H1 (cell line): ENCODE results near the gene GAB2. TPM values are rescaled to one million over a fixed set of nuclear protein-coding genes. Genes with fewer than 3 reads are reported as not detected.

Experiments
- CTCF ChIA-PET: fragments of 300-600 bp; sonication (Branson Sonifier 250); formaldehyde crosslinking; loops from one replicate; lab custom pipeline; 2021; ENCODE audit not compliant: partially characterized antibody; lab: Charles Lee
- POLR2A ChIA-PET: fragments of 300-600 bp; sonication (Branson Sonifier 250); formaldehyde crosslinking; loops from one replicate; lab custom pipeline; 2021; ENCODE audit warnings: inconsistent platforms; ENCODE audit not compliant: partially characterized antibody; lab: Charles Lee
- DNase-seq, 2 experiments: peaks; one replicate each; pipeline versions ENCODE4 v3.0.0 to v3.0.0-alpha.2; 2010 to 2022; ENCODE audit warnings: low spot score in 2 of 2, low read depth in 1 of 2, mixed read lengths in 1 of 2
- FAIRE-seq: peaks from 2 replicates; lab custom pipeline; 2011; peaks lifted over from hg19 to GRCh38; lab: Jason Lieb, UNC
- H2AFZ ChIP-seq: 2 replicates; pipeline ENCODE4 v1.8.1; 2012; ENCODE audit warnings: low read length, inconsistent platforms
- H2AK5ac ChIP-seq: 2 replicates; pipeline ENCODE4 v1.6.1; 2013; ENCODE audit warnings: low read depth, low read length
- H2BK120ac ChIP-seq: replicated peaks from 2 replicates; pipeline ENCODE3; 2013; ENCODE audit warnings: low read depth, low read length, inconsistent platforms
- H2BK12ac ChIP-seq: 2 replicates; pipeline ENCODE4 v1.6.1; 2013; ENCODE audit warnings: low read depth, low read length
- H2BK15ac ChIP-seq: 2 replicates; pipeline ENCODE4 v1.6.1; 2013; ENCODE audit warnings: low read length
- H2BK20ac ChIP-seq: 2 replicates; pipeline ENCODE4 v1.6.1; 2013; ENCODE audit warnings: low read length
- H2BK5ac ChIP-seq: 2 replicates; pipeline ENCODE4 v1.6.1; 2013; ENCODE audit warnings: low read depth, low read length
- H3K14ac ChIP-seq: 2 replicates; pipeline ENCODE4 v1.6.1; 2013; ENCODE audit warnings: inconsistent platforms; ENCODE audit not compliant: insufficient read length
- H3K18ac ChIP-seq: 2 replicates; pipeline ENCODE4 v1.6.1; 2013; ENCODE audit warnings: low read length; ENCODE audit errors: extremely low read depth
- H3K23ac ChIP-seq: 2 replicates; pipeline ENCODE4 v1.6.1; 2013; ENCODE audit warnings: inconsistent platforms; ENCODE audit not compliant: insufficient read length
- H3K23me2 ChIP-seq: 2 replicates; pipeline ENCODE4 v1.6.1; 2013; ENCODE audit warnings: low read depth, low read length
- H3K27ac ChIP-seq: 2 replicates; pipeline ENCODE4 v1.6.1; 2011; ENCODE audit warnings: low read depth, low read length, inconsistent platforms
- H3K27me3 ChIP-seq, 4 experiments: replicated peaks in 1 of 4; 1 replicate in 1 of 4; 2 replicates in 3 of 4; pipeline versions ENCODE4 v1.6.1 to v1.8.1; 2011 to 2013; ENCODE audit warnings: low read length in 3 of 4, mild to moderate bottlenecking in 3 of 4, inconsistent platforms in 2 of 4, mixed read lengths in 2 of 4, moderate library complexity in 1 of 4; ENCODE audit not compliant: control insufficient read depth in 3 of 4, insufficient read depth in 3 of 4; ENCODE audit errors: extremely low read depth in 1 of 4
- H3K36me3 ChIP-seq, 4 experiments: 2 replicates each; pipeline versions ENCODE4 v1.6.1 to v1.8.1; 2011 to 2013; ENCODE audit warnings: mild to moderate bottlenecking in 4 of 4, low read length in 3 of 4, moderate library complexity in 2 of 4, control low read depth in 1 of 4, inconsistent platforms in 1 of 4; ENCODE audit not compliant: insufficient read depth in 4 of 4, control insufficient read depth in 2 of 4
- H3K4ac ChIP-seq: replicated peaks from 2 replicates; pipeline ENCODE3; 2013; ENCODE audit warnings: low read length, low read depth, mixed read lengths, inconsistent platforms; ENCODE audit not compliant: insufficient read length
- H3K4me1 ChIP-seq, 4 experiments: replicated peaks in 1 of 4; 1 replicate in 1 of 4; 2 replicates in 3 of 4; pipeline versions ENCODE4 v1.6.1 to v1.8.1; 2011 to 2013; ENCODE audit warnings: low read length in 3 of 4, inconsistent platforms in 2 of 4, mixed read lengths in 1 of 4; ENCODE audit not compliant: insufficient read depth in 4 of 4, control insufficient read depth in 3 of 4
- H3K4me2 ChIP-seq, 2 experiments: 2 replicates each; pipeline versions ENCODE4 v1.6.1 to v1.8.1; 2011 to 2013; ENCODE audit warnings: low read depth in 2 of 2, low read length in 2 of 2, control low read depth in 1 of 2, inconsistent platforms in 1 of 2, mild to moderate bottlenecking in 1 of 2; ENCODE audit not compliant: insufficient read depth in 1 of 2
- H3K4me3 ChIP-seq, 4 experiments: fragments of 200-600, 300-600 bp in 1 of 4; sonication (generic), shearing (Covaris generic), sonication (Bioruptor Twin) in 1 of 4; 2 replicates each; pipeline versions ENCODE4 v1.5.1 to v1.8.1; 2011 to 2016; ENCODE audit warnings: low read length in 4 of 4, low read depth in 3 of 4, control low read depth in 2 of 4, inconsistent platforms in 2 of 4, mild to moderate bottlenecking in 2 of 4, mixed read lengths in 1 of 4, moderate library complexity in 1 of 4; ENCODE audit not compliant: insufficient read depth in 2 of 4; ENCODE audit errors: extremely low read depth in 1 of 4
- H3K56ac ChIP-seq: replicated peaks from 2 replicates; pipeline ENCODE3; 2013; ENCODE audit warnings: low read depth, mild to moderate bottlenecking, mixed read lengths, low read length, inconsistent platforms; ENCODE audit not compliant: insufficient read length
- H3K79me1 ChIP-seq: 2 replicates; pipeline ENCODE4 v1.6.1; 2013; ENCODE audit warnings: low read depth, low read length, control low read depth
- H3K79me2 ChIP-seq, 2 experiments: 2 replicates each; pipeline versions ENCODE4 v1.6.1 to v1.8.1; 2012 to 2013; ENCODE audit warnings: low read length in 2 of 2, mild to moderate bottlenecking in 2 of 2, inconsistent platforms in 1 of 2; ENCODE audit not compliant: insufficient read depth in 2 of 2, control insufficient read depth in 1 of 2
- H3K9ac ChIP-seq, 4 experiments: replicated peaks in 1 of 4; 1 replicate in 1 of 4; 2 replicates in 3 of 4; pipeline versions ENCODE4 v1.6.1 to v1.8.1; 2011 to 2013; ENCODE audit warnings: low read depth in 3 of 4, low read length in 3 of 4, control low read depth in 2 of 4, mild to moderate bottlenecking in 2 of 4, moderate library complexity in 2 of 4, inconsistent platforms in 1 of 4; ENCODE audit errors: extremely low read depth in 1 of 4
- H3K9me3 ChIP-seq, 2 experiments: 2 replicates each; pipeline versions ENCODE4 v1.6.1 to v1.8.1; 2012 to 2013; ENCODE audit warnings: mild to moderate bottlenecking in 2 of 2, moderate library complexity in 2 of 2, control low read depth in 1 of 2, inconsistent platforms in 1 of 2, low read depth in 1 of 2, low read length in 1 of 2, mixed read lengths in 1 of 2; ENCODE audit not compliant: insufficient read depth in 2 of 2
- H4K20me1 ChIP-seq, 2 experiments: replicated peaks in 1 of 2; 2 replicates each; pipeline versions ENCODE3 to v1.8.1; 2011 to 2013; ENCODE audit warnings: inconsistent platforms in 2 of 2, low read length in 2 of 2, mild to moderate bottlenecking in 1 of 2; ENCODE audit not compliant: insufficient read depth in 2 of 2, control insufficient read depth in 1 of 2
- H4K5ac ChIP-seq: 2 replicates; pipeline ENCODE4 v1.6.1; 2013; ENCODE audit warnings: low read length, low read depth, mixed read lengths, inconsistent platforms; ENCODE audit not compliant: insufficient read length
- H4K8ac ChIP-seq: 2 replicates; pipeline ENCODE4 v1.8.0; 2013; ENCODE audit warnings: mild to moderate bottlenecking, moderate library complexity, low read length, inconsistent platforms; ENCODE audit not compliant: insufficient read depth; ENCODE audit errors: extremely low read depth
- H4K91ac ChIP-seq: replicated peaks from 2 replicates; pipeline ENCODE3; 2013; ENCODE audit warnings: low read length, mixed read lengths, inconsistent platforms; ENCODE audit not compliant: insufficient read length
- CEBPB ChIP-seq: IDR thresholded peaks from 2 replicates; pipeline ENCODE4 v1.6.1; 2012; ENCODE audit warnings: low read depth, low read length
- CHD2 ChIP-seq: IDR thresholded peaks from 2 replicates; pipeline ENCODE4 v1.6.1; 2012; ENCODE audit warnings: low read length, improper control_type of control experiment
- EP300 ChIP-seq, 2 experiments: IDR thresholded peaks; 1 replicate in 1 of 2; 2 replicates in 1 of 2; pipeline ENCODE4 v1.6.1; 2011 to 2012; ENCODE audit warnings: low read depth in 2 of 2, low read length in 2 of 2, mild to moderate bottlenecking in 2 of 2, borderline replicate concordance in 1 of 2, inconsistent platforms in 1 of 2, moderate library complexity in 1 of 2
- FOSL1 ChIP-seq: IDR thresholded peaks from 2 replicates; pipeline ENCODE4 v1.6.1; 2011; ENCODE audit warnings: mild to moderate bottlenecking, low read depth, low read length, moderate library complexity; ENCODE audit not compliant: insufficient read depth
- GTF2F1 ChIP-seq: IDR thresholded peaks from 2 replicates; pipeline ENCODE4 v1.6.1; 2012; ENCODE audit warnings: low read depth, low read length, improper control_type of control experiment, borderline replicate concordance
- HDAC6 ChIP-seq: IDR thresholded peaks from one replicate; pipeline ENCODE4 v1.7.1; 2012; ENCODE audit warnings: low read depth, mild to moderate bottlenecking, inconsistent platforms, low read length, moderate library complexity
- JUN ChIP-seq: IDR thresholded peaks from 2 replicates; pipeline ENCODE4 v1.6.1; 2011; ENCODE audit warnings: low read depth, mild to moderate bottlenecking, improper control_type of control experiment, low read length
- KDM5A ChIP-seq: fragments of 200-600 bp; IDR thresholded peaks from 2 replicates; pipeline ENCODE4 v1.7.1; 2012; ENCODE audit warnings: mild to moderate bottlenecking, low read length, inconsistent platforms, mixed read lengths
- POLR2AphosphoS5 ChIP-seq: IDR thresholded peaks from 2 replicates; pipeline ENCODE4 v1.6.1; 2011; ENCODE audit warnings: low read depth, low read length
- RBBP5 ChIP-seq: IDR thresholded peaks from 2 replicates; pipeline ENCODE4 v1.7.1; 2012; ENCODE audit warnings: low read depth, mild to moderate bottlenecking, inconsistent platforms, low read length, moderate library complexity, borderline replicate concordance
- RNF2 ChIP-seq: fragments of 200-900, 300-1000 bp; sonication (generic); IDR thresholded peaks from 2 replicates; pipeline ENCODE4 v1.7.1; 2016; ENCODE audit warnings: borderline replicate concordance, low read depth, mild to moderate bottlenecking, antibody characterized with exemption, low read length; ENCODE audit not compliant: poor library complexity, severe bottlenecking; ENCODE audit errors: missing control alignments
- TAF1 ChIP-seq: IDR thresholded peaks from 2 replicates; pipeline ENCODE4 v1.6.1; 2011; ENCODE audit warnings: mild to moderate bottlenecking, low read depth, low read length
- TBP ChIP-seq: IDR thresholded peaks from 2 replicates; pipeline ENCODE4 v1.6.1; 2011; ENCODE audit warnings: low read depth, low read length, improper control_type of control experiment
- YY1 ChIP-seq: IDR thresholded peaks from 2 replicates; pipeline ENCODE4 v1.6.1; 2011; ENCODE audit warnings: low read depth, mild to moderate bottlenecking, low read length
- WGBS, 2 experiments: shearing (Covaris generic) in 1 of 2; methylation state at CpG; one replicate each; pipeline versions ENCODE4 v1.1.6 to v1.1.7; 2013 to 2015; ENCODE audit warnings: low lambda C conversion rate in 2 of 2, mixed read lengths in 2 of 2, inconsistent platforms in 1 of 2, low coverage in 1 of 2, missing lambda C conversion rate in 1 of 2; ENCODE audit not compliant: insufficient replicate concordance in 2 of 2, insufficient coverage in 1 of 2, insufficient read length in 1 of 2; ENCODE audit errors: extremely low coverage in 1 of 2, missing lambda C conversion rate in 1 of 2; 5-methylcytosine and 5-hydroxymethylcytosine counted together
- polyA plus RNA-seq, 7 experiments: library from polyadenylated mRNA; depleted of rRNA in 3 of 7; stranded (reverse) in 5 of 7; unstranded in 2 of 7; fragments of >200 nt in 5 of 7; fragments of 200-250 nt in 2 of 7; gene quantifications; 1 replicate in 5 of 7; 2 replicates in 1 of 7; 4 replicates in 1 of 7; pipeline versions ENCODE4 v1.2.1 to v1.2.3, GENCODE V29; 2011 to 2013; ENCODE audit warnings: missing spikeins in 2 of 7, mixed read lengths in 2 of 7
- total RNA-seq: library from RNA; stranded (reverse); fragmentation: NEBNext Ultra II Directional; extraction: Animal tissue kit (Norgen Biotek cat#: 25700); gene quantifications from 2 replicates; pipeline ENCODE4 v1.2.1, GENCODE V29; 2021

The GAB2 gene
- total and polyA plus RNA-seq, 2 of the 8 experiments (the other 6 are each of a cell fraction or from before 2014, with no cell fraction given), result 6.3 to 14.0 TPM

- H4K20me1 ChIP-seq, result no peaks in the 10 kb centered on the region
These were observed 101.9 kb downstream of the GAB2 start for GRCh38 chr11:78315724-78316123.

More at GRCh38 chr11:78315724-78316123, 101.9 kb downstream of the GAB2 start:
- H4K91ac ChIP-seq, result no peak overlapping the region
- H2BK12ac ChIP-seq, result no peak overlapping the region
- no peaks in the 10 kb centered on the region for H3K9me3 ChIP-seq
- POLR2A ChIA-PET, result no interaction called here
- no peaks in the 10 kb centered on the region for H3K23me2 ChIP-seq
- no peak overlapping the region for H3K4me3 ChIP-seq
- H3K9ac ChIP-seq, result no peak overlapping the region
- H3K14ac ChIP-seq, result no peak overlapping the region
- TF ChIP-seq HDAC6 (no peak), GTF2F1 (no peak), YY1 (no peak), TBP (no peak), RNF2 (no peak), JUN (no peak), EP300 (IDR thresholded peaks at IDR 0.05; ENCODE audit: borderline replicate concordance in 1 of 2, low read depth in 2 of 2, low read length in 2 of 2) (no peak), TAF1 (no peak), POLR2AphosphoS5 (no peak), CEBPB (no peak), RBBP5 (no peak), KDM5A (no peak), FOSL1 (no peak), CHD2 (no peak)
- TF ChIP-seq, all 59 proteins: peak for 0
- CTCF ChIA-PET, result interaction anchor here (1.1 kb wide), 1 partner anchor 23 kb away, joined by 3 read pairs; no protein-coding TSS in a partner anchor
- H3K4ac ChIP-seq, result no peak overlapping the region
- DNase-seq (no peak), FAIRE-seq (no peak)
- H2BK120ac ChIP-seq, result no peak overlapping the region
- H2BK15ac ChIP-seq, result no peak overlapping the region
- H3K79me2 ChIP-seq, result no peaks in the 10 kb centered on the region
- H3K23ac ChIP-seq, result no peak overlapping the region
- no peak overlapping the region for H3K4me2 ChIP-seq
- H3K56ac ChIP-seq, result no peak overlapping the region
- no peak overlapping the region for H4K5ac ChIP-seq
- H3K18ac ChIP-seq, result no peak overlapping the region
- no peaks in the 10 kb centered on the region for H3K36me3 ChIP-seq
- no peak overlapping the region for H2AFZ ChIP-seq
- 95% methylated on average over 3 of the region's 3 CpGs; no CpG with 5 or more reads in 1 of the 2 experiments for WGBS, 2 experiments
- no peaks in the 10 kb centered on the region for H3K27me3 ChIP-seq
- peaks cover 0 to 4% (median 4%) of the 10 kb centered on the region in 4 experiments; a peak in 4 of 7 replicates for H3K4me1 ChIP-seq
- H3K27ac ChIP-seq, result no peak overlapping the region
- H4K8ac ChIP-seq, result no peak overlapping the region
- H3K79me1 ChIP-seq, result no peaks in the 10 kb centered on the region; the same call in 1 of the 2 replicates
- no peak overlapping the region for H2BK5ac ChIP-seq
- H2AK5ac ChIP-seq, result no peak overlapping the region
- no peak overlapping the region for H2BK20ac ChIP-seq
